ENCODE data around the gene GRP.

Gene GRP

GRCh38 chr18:59268127-59268720, 48.3 kb downstream of the GRP start:
- no peak for DNase-seq (ENCODE audit: low read depth)

DNA sequence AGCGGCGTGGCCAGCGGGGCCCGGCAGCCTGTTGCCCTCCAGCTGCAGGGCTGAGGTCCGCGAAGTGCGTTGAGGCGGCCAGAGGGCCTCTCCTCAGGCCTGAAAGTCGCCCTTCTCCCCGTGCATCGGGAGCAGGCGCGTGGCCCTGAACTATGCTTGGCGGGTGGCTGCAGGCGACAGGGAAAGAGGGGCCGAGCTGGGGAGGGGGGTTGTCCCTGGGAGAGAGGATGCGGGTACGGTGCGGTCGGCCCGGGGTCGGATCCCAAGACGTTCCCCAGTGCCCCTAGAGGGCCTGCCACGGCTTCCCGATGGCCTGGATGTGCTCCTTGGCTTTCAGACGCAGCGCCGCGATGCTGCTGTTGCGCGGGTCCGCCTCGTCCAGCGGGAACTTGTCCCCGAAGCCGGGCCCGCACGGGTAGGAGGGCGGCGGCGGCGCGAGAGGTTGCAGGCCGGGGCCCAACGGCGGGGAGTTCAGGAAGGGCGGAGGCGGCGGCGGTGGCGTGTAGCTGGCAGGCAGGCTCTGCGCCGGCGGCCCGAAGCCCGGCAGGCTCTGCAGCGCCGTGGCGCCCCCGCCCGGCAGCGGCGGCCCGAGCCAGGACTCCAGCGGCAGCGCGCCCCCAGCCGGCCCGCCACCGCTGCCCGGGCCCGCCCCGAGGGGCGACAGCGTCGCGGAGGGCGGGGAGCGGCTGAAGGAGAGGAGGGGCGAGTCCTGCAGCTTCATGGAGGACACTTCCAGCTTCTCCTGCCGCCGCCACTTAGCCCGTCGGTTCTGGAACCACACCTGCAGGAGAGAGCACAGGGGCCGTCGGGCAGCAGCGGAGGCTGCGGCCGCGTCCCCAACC, 49.0 kb downstream of the GRP start:
- no peak for DNase-seq (ENCODE audit: low read depth)

GRCh38 chr18:59269563-59270119, 49.7 kb downstream of the GRP start:
- DNase-seq (ENCODE audit: low read depth), result no peak

DNA sequence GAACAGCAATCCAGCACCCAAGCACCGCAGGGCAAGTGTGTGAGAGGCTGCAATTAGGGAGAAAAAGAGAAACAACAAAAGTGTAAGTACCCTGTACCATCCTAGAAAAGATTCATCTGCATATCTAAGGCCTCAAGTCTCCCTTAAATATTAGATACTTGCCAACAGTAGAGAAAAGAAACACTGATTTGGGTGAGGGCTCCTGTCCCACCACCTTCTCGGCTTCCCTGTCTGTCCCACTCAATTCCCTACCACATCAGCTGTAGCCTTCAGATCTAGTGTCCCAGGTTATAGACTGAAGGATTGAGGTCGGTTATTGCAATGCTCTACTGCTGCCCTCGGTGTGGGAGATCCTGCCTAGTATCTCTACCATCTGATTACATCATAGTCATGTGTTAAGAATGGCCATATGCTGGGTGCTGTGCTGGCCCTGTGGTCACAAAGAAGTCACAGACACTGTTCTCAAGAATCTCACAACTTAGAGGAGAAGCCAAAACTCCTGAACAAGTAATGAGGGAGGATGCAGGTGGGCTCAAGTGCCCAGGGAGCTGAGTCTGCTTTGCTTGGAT, 50.8 kb downstream of the GRP start:
- DNase-seq (ENCODE audit: low read depth), result no peak

DNA sequence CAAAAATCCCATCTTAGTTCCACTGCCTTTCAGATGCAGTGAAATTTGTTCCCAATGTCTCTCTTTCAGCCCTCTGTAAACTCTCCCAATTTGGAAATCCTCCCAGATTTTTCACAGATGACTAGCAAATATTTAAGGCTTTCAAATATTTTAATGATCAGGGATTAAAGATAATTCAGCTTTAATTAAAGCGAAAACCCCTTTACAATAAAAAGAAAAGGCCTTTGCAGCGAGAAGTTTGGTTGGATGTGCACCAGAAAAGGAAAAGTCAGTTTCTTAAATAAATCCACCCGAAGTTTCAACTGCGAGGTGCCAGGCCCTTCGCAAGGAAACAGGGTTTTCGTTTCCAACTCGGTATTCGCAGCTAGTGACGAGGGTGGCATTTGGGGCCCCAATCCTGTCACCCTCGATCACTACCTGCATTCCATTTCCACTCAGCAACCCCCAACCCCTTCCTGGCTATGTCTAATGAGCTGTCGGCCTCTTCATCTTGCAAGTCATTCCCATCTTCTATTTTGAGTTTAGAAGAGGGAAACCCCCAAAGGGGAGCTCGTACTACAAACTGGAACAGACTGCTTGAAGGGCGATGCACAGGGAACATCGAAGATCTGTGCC, 51.8 kb downstream of the GRP start:
- no peak for DNase-seq (ENCODE audit: low read depth)

DNA sequence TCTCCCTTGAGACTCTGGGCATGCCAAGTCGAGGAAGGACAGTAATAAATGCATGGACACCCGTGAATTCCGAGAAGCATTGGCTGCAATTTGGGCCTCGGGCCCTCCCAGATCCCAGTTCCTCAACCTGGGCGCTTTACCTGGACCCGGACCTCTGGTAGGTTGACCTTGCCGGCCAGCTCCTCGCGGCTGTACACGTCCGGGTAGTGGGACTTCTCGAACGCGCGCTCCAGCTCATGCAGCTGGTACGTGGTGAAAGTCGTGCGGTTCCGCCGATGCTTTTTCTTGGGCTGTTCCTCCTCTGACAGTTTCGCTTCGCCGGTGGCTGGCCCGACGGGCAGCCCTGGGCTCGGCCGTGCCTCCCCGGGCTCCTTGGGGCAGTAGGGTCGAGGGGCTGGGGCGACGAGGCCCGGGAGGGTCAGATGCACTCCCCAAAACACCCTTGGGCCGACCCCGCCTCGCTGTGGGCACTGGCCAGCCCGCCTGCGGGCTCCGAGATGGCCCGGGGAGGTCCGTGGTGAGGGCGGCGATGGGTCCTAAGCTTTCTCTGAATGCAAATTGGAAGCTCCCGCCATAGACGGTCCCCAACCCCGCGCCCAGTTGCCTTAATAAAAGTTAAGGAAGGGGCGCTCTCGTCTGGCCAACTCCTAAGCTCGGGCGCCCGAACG, 52.4 kb downstream of the GRP start:
- DNase-seq (ENCODE audit: low read depth), result no peak

GRCh38 chr18:59272891-59273758, 53.2 kb downstream of the GRP start, which contains the start of gene RAX:
TSS of gene RAX (minus strand) at chr18:59273454. CDS start at chr18:59273206, 248 bp downstream.
- no peak for DNase-seq (ENCODE audit: low read depth)

- no peak for DNase-seq (ENCODE audit: low read depth)
Observed at GRCh38 chr18:59273759-59274532, 54.0 kb downstream of the GRP start.

DNA sequence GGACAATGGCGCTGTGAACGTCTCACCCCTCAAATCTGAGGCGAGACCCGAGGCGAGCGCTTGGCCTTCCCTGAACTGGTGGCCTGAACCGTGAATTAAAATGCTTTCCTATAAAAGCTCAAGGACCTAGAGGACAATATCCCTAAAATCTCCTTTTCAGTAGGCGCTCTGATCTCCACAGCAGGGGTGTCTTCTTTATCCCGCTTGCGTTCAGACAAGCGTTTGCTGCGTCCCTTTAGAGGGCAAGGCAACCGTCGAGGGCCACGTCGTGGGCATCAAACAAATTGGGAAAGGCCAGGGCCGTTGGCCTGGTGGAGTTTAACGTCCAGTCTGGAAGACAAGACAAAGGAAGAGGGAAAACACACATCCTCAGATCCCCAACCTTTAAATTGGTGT, 54.6 kb downstream of the GRP start:
- no peak for DNase-seq (ENCODE audit: low read depth)

DNA sequence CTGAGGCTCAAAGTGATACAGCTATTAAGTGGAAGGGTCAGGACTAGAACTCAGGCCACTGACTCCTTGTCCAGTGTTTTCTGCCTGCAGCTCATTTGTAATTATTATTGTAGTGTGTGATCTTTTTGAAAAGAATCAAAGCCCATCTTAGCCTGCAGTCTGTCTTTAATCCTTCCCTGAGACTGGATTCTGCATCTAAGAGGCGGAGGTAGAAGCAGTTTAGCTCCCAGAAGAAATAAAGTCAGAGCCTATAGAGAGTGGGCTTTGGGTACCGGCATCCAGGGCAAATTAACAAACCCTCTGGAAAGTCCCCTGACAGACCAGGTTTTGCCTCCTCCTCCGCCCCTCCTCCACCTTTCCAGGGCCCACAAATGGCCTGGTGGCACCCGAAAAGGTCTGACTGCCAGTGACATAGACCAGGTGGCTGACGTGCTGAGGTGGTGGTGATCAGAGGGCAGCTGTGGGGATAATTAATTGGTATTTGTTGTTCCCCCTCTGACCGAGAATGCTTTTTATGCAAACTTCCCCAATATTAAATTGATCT, 55.5 kb downstream of the GRP start:
- DNase-seq (ENCODE audit: low read depth), result no peak

GRCh38 chr18:59276047-59276446, 56.1 kb downstream of the GRP start:
- DNase-seq (ENCODE audit: low read depth), result no peak

GRCh38 chr18:59278793-59279192, 58.8 kb downstream of the GRP start:
- DNase-seq (ENCODE audit: low read depth), result no peak

- no peak for DNase-seq (ENCODE audit: low read depth)
Observed at GRCh38 chr18:59279193-59279592, 59.2 kb downstream of the GRP start.

GRCh38 chr18:59279722-59280121, 59.8 kb downstream of the GRP start:
- no peak for DNase-seq (ENCODE audit: low read depth)
